ENCODE measurements around the gene APOD. TPM values are rescaled to one million over a fixed set of nuclear protein-coding genes. Genes with fewer than 3 reads are reported as not detected.

Gene APOD
- total and polyA plus RNA-seq, 2 donors from 2014 or later, result 12.9 to 24.4 TPM

- FAIRE-seq, result no peak
- Histone ChIP-seq H3K9ac (ENCODE audit: low read length in 3 of 3) (no peak overlapping the region), H3K36me3 (ENCODE audit: control insufficient read depth in 2 of 3, insufficient read depth in 3 of 3, low read length in 3 of 3) (peaks cover 0 to 5% (median 0%) of the 10 kb centered on the region in 3 donors)
Measured at GRCh38 chr3:195532834-195533233, 50.9 kb downstream of the APOD start.

DNA sequence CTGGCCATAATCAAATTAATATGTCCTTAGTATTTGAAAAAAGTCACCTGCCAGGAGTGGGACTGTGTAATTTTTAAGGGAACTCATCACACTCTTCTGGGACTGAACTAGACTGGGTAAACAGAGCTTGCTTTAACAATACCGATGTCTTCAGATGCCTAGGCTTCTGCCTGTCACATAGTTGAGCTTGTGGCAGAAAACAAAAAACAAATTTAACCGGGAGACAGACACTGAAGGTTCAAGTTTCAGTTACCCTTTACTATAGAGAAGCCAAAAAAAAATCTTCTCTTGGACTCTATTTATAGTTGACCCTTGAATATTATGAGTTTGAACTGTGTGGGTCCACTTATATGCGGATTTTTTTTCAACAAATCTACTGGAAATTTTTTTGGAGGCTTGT, 51.4 kb downstream of the APOD start:
- Histone ChIP-seq H3K9ac (ENCODE audit: low read length in 3 of 3) (no peak overlapping the region), H3K9me3 (ENCODE audit: control insufficient read depth in 2 of 3, insufficient read depth in 1 of 3, low read length in 3 of 3) (no peaks in the 10 kb centered on the region), H3K4me1 (ENCODE audit: control insufficient read depth in 2 of 3, insufficient read depth in 2 of 3, low read depth in 1 of 3, low read length in 3 of 3) (no peaks in the 10 kb centered on the region), H3K27me3 (ENCODE audit: control insufficient read depth, insufficient read depth, low read length) (no peaks in the 10 kb centered on the region), H3K4me3 (ENCODE audit: low read length in 3 of 3) (no peak overlapping the region), H3K27ac (ENCODE audit: low read depth in 2 of 2, low read length in 2 of 2) (no peak overlapping the region), H3K36me3 (ENCODE audit: control insufficient read depth in 2 of 3, insufficient read depth in 3 of 3, low read length in 3 of 3) (peaks cover 0 to 5% (median 0%) of the 10 kb centered on the region in 3 donors)
- FAIRE-seq (no peak), DNase-seq (no peak)
- intact Hi-C loops (cut with DNase I), result no loop called here
- TF ChIP-seq, protein P1, sequence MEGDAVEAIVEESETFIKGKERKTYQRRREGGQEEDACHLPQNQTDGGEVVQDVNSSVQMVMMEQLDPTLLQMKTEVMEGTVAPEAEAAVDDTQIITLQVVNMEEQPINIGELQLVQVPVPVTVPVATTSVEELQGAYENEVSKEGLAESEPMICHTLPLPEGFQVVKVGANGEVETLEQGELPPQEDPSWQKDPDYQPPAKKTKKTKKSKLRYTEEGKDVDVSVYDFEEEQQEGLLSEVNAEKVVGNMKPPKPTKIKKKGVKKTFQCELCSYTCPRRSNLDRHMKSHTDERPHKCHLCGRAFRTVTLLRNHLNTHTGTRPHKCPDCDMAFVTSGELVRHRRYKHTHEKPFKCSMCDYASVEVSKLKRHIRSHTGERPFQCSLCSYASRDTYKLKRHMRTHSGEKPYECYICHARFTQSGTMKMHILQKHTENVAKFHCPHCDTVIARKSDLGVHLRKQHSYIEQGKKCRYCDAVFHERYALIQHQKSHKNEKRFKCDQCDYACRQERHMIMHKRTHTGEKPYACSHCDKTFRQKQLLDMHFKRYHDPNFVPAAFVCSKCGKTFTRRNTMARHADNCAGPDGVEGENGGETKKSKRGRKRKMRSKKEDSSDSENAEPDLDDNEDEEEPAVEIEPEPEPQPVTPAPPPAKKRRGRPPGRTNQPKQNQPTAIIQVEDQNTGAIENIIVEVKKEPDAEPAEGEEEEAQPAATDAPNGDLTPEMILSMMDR (IDR thresholded peaks at IDR 0.05; ENCODE audit: borderline replicate concordance, extremely low read depth, insufficient read depth), result no peak

More at GRCh38 chr3:195532834-195533233, 50.9 kb downstream of the APOD start:
- no peak overlapping the region for H3K27ac ChIP-seq (ENCODE audit: low read depth in 2 of 2, low read length in 2 of 2)
- no peak overlapping the region for H3K4me3 ChIP-seq (ENCODE audit: low read length in 3 of 3)
- TF ChIP-seq, protein P1 (IDR thresholded peaks at IDR 0.05; ENCODE audit: borderline replicate concordance, extremely low read depth, insufficient read depth), result no peak
- H3K9me3 ChIP-seq (ENCODE audit: control insufficient read depth in 2 of 3, insufficient read depth in 1 of 3, low read length in 3 of 3), result no peaks in the 10 kb centered on the region
- DNase-seq, result no peak
- intact Hi-C loops (cut with DNase I), result no loop called here
- H3K4me1 ChIP-seq (ENCODE audit: control insufficient read depth in 2 of 3, insufficient read depth in 2 of 3, low read depth in 1 of 3, low read length in 3 of 3), result peaks cover 0 to under 1% (median 0%) of the 10 kb centered on the region in 3 donors
- H3K27me3 ChIP-seq (ENCODE audit: control insufficient read depth, insufficient read depth, low read length), result no peaks in the 10 kb centered on the region

- no peaks in the 10 kb centered on the region for H3K4me1 ChIP-seq (ENCODE audit: control insufficient read depth in 2 of 3, insufficient read depth in 2 of 3, low read depth in 1 of 3, low read length in 3 of 3)
- H3K9ac ChIP-seq (ENCODE audit: low read length in 3 of 3), result no peak overlapping the region
- no peak overlapping the region for H3K4me3 ChIP-seq (ENCODE audit: low read length in 3 of 3)
- TF ChIP-seq, protein P1 (IDR thresholded peaks at IDR 0.05; ENCODE audit: borderline replicate concordance, extremely low read depth, insufficient read depth), result no peak
- DNase-seq (no peak), FAIRE-seq (no peak)
- no peaks in the 10 kb centered on the region for H3K27me3 ChIP-seq (ENCODE audit: control insufficient read depth, insufficient read depth, low read length)
- no peak overlapping the region for H3K27ac ChIP-seq (ENCODE audit: low read depth in 2 of 2, low read length in 2 of 2)
- peaks cover 0 to 5% (median 0%) of the 10 kb centered on the region in 3 donors for H3K36me3 ChIP-seq (ENCODE audit: control insufficient read depth in 2 of 3, insufficient read depth in 3 of 3, low read length in 3 of 3)
- intact Hi-C loops (cut with DNase I), result no loop called here
- H3K9me3 ChIP-seq (ENCODE audit: control insufficient read depth in 2 of 3, insufficient read depth in 1 of 3, low read length in 3 of 3), result no peaks in the 10 kb centered on the region
Measured at GRCh38 chr3:195531683-195532082, 52.1 kb downstream of the APOD start.

- no peak overlapping the region for H3K9ac ChIP-seq (ENCODE audit: low read length in 3 of 3)
- H3K27ac ChIP-seq (ENCODE audit: low read depth in 2 of 2, low read length in 2 of 2), result no peak overlapping the region
- H3K36me3 ChIP-seq (ENCODE audit: control insufficient read depth in 2 of 3, insufficient read depth in 3 of 3, low read length in 3 of 3), result peaks cover 0 to 9% (median 7%) of the 10 kb centered on the region in 3 donors
- H3K4me1 ChIP-seq (ENCODE audit: control insufficient read depth in 2 of 3, insufficient read depth in 2 of 3, low read depth in 1 of 3, low read length in 3 of 3), result no peaks in the 10 kb centered on the region
- intact Hi-C loops (cut with DNase I), result loop anchor here (10.0 kb wide), 1 partner anchor 262 kb away; no protein-coding TSS in a partner anchor
- no peaks in the 10 kb centered on the region for H3K9me3 ChIP-seq (ENCODE audit: control insufficient read depth in 2 of 3, insufficient read depth in 1 of 3, low read length in 3 of 3)
- H3K27me3 ChIP-seq (ENCODE audit: control insufficient read depth, insufficient read depth, low read length), result no peaks in the 10 kb centered on the region
- no peak overlapping the region for H3K4me3 ChIP-seq (ENCODE audit: low read length in 3 of 3)
- TF ChIP-seq, protein P1 (IDR thresholded peaks at IDR 0.05; ENCODE audit: borderline replicate concordance, extremely low read depth, insufficient read depth), result no peak
- FAIRE-seq (no peak), DNase-seq (no peak)
Measured at GRCh38 chr3:195526492-195526891, 57.2 kb downstream of the APOD start.

All from kidney (tissue), 14 donors.